EH (cell line): Measurements from ENCODE around the gene CRB1.
"Not testable (repeated sequence)": the region's sequence is repeated elsewhere in the genome, so short reads cannot be mapped to it uniquely, and the experiment has no call there.

Experiments used
- DNase-seq: peaks from one replicate; pipeline ENCODE4 v3.0.0-alpha.2; 2015; ENCODE audit warnings: low read depth

CRB1 gene

DNA sequence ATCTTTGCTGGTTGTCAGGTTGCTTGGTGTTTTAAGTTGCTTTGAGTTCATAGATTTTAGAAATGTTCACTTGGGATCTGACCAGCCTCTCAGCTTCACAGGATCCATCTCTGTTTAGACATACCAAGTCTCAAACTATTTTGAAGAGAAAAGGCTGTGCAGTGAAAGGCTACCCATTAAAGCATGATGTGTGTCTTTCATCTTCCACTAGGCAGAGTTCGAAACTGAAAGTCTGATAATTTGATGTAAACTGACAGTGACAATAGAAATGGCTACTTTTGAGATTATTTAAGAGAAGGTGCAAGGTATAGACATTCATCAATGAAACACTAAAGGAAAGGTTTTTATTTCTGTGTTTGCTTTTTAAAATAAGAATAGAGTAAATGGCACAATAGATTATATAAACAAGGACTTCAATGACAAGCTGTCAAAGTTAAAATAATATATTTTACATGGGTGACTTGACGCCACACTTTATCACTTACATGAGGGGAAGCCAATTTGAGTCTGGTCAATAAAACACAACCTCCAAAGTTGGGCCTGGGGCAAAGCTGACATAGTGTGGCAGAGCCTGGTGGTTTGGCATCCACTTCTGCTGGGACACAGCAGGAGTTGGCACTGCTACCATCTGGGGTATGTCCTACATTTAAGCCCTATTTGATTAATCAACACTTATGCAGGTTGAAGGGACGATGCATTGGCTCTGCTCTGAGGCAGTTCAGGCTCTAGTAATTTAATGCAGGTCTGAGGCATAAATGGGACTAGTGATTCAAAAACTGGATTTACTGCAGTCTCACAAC lies 197.7 kb downstream of the CRB1 start:
- DNase-seq = no peak

DNA sequence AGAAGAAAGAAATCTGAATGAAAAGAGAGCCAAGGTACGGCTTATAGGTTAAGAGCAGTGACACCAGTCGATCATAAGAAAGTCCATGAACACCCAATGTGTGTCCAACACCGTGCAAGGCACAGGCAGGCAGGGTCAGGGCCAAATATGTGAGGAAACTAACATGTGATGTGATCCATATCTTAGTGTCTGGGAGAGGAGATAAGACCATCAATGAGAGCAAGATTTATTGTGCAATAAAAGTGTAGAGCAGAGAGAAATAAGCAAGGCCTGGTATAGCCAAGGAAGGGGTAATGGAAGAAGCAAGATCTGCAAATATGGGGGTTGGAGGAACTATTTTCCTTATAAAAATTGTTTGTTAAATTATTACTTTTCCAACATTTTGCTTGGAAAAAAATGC lies 198.8 kb downstream of the CRB1 start:
- DNase-seq = no peak

- peak; percentile 88 for DNase-seq
Observed at GRCh38 chr1:197467881-197468280, 199.8 kb downstream of the CRB1 start.

- no peak for DNase-seq
Observed at GRCh38 chr1:197468543-197469175, 200.6 kb downstream of the CRB1 start.

DNA sequence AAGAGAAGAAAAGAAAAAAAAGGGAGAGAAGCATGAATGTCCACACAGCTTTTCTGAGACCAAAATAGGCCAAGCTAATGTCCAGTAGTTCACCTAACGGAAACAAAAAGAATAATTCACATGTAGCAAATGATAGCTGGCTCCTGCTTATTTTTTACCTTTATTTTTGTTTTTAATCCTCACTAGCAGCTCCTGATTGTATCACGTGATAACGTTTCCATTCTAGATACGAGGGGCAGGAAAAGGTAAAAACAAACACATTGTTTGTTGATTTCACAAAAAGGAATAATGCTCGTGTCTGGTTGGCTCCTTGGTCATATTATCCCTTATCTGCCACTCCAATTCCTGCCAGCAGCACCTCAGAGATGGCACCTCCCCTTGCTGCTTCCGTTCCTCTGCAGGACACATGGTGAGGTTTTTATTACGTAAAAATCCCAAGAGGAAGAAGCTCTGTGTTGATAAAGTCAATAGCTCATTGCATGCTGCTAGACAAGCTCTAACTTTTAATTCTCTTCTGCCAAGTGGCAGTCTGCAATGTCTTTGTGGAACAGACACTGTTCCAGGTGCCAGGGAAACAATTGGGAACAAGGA lies 201.7 kb downstream of the CRB1 start:
- no peak for DNase-seq

- no peak for DNase-seq
Observed at GRCh38 chr1:197470330-197470729, 202.3 kb downstream of the CRB1 start.

GRCh38 chr1:197471248-197471985 lies 203.4 kb downstream of the CRB1 start:
- DNase-seq = no peak

- DNase-seq = no peak
Observed at GRCh38 chr1:197472141-197472540, 204.1 kb downstream of the CRB1 start.

- no peak for DNase-seq
Observed at GRCh38 chr1:197480446-197480845, 212.4 kb downstream of the CRB1 start.

- DNase-seq = peak; percentile 55
Observed at GRCh38 chr1:197481101-197481500, 213.0 kb downstream of the CRB1 start.

- peak; percentile 13 for DNase-seq
Observed at GRCh38 chr1:197485790-197486189, 217.7 kb downstream of the CRB1 start.

DNA sequence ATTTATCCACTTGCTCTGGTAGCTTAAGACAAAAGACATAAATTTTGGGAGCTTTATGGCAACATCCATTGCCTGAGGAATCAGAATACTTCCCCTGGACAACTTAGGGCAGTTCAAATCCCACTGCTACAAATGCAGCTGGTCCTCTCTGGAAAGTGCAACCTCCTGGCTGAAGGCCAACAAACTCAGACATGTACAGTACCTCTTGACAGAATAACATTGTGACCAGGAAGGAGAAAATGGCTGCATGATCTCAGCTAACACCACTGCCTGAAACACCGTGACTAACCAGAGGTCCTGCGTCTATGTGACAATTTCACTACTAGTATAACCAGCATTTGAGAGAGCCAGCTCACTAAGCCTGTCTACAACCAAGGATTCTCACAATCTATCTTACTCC lies 218.9 kb downstream of the CRB1 start:
- peak; percentile 19 for DNase-seq

GRCh38 chr1:197491505-197491904 lies 223.5 kb downstream of the CRB1 start:
- not testable (repeated sequence) for DNase-seq

GRCh38 chr1:197496722-197497121 lies 228.7 kb downstream of the CRB1 start:
- no peak for DNase-seq

GRCh38 chr1:197510691-197511378 lies 242.8 kb downstream of the CRB1 start:
- no peak for DNase-seq

DNA sequence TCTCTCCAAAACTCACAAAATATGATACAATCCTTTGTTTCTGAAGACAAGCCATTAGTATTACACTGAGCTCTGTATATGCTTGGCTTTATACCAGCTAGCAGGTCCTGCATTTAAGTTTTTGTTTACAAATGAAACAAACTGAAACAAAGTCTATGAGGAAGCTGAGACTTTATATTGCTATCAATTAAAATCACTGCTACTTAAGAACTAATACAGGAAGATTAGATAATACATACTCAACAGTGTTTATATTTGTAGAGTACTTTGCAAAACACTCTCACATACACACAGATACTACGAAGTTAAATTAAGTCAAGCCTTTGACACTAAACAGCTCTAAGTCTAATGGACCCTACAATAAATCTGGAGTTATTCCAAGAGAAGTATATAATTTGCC lies 247.4 kb downstream of the CRB1 start:
- no peak for DNase-seq

GRCh38 chr1:197519741-197520334 lies 251.8 kb downstream of the CRB1 start:
- peak; percentile 21 for DNase-seq

DNA sequence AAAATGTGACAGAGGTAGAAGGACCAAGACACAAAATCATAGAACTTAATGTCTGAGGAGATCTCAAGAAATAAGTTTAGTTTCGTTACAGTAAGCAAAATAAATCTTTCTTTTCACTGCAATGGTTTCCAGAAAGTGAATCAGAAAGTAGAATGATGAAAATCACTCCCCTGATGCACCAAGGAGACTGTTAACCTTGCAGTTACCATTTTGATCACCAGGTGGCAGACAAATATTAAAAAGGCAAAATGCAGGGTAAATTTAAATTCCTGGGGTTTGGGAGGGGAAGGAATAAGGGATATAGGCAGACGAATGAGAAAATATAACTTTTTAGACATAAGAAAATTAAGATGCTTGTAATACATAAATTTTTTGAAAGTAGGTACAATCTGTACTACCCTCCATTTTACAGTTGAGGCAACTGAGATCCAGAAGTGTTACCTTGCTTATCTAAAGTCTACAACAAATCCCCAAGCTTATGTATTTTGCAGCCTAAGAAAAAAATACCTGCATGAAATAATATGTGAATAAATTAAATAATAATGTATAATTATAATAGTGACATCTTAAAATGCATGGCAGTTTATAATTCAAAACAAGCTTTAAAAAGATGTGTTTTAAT lies 253.2 kb downstream of the CRB1 start:
- peak; percentile 52 for DNase-seq

DNA sequence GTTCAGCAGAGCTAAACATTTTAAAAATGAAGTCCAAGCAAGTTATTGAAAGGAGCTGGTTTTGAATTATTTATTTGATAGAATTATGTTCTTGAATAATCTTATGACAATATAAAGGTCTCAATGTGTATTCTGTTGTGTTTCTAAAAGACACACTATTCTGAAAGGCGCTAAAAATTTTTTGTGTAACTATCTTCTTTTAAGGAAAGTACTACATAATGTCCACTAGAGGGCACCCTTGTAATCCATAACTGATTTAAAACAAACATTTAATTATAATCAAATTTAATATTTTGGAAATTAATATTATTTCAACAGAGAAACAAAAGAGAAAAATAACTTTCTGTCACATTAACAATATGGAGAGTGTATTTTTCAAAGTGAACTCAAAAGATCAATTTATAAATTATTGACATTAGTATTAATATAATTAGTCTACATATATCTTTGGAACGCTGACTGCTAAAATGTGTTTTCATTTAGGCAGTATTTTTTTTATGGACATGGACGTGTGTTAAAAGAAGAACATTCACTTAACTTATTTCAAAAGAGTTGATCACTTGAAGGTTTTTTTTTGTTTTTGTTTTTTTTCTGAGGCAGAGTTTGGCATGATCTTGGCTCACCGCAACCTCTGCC lies 258.8 kb downstream of the CRB1 start:
- peak; percentile 42 for DNase-seq
